Stomach (tissue), 4 donors: ENCODE results near the gene CDH5.

ENCODE experiments used
- CTCF ChIP-seq, 7 experiments: fragments of 450-650 bp in 4 of 7; fragments of 200-600 bp in 3 of 7; sonication (generic) in 3 of 7; IDR thresholded peaks; one replicate each; pipeline ENCODE4 v1.5.1; 2016 to 2019; ENCODE audit warnings: antibody characterized with exemption in 7 of 7, control low read depth in 2 of 7, mild to moderate bottlenecking in 1 of 7
- POLR2AphosphoS5 ChIP-seq, 3 donors: sonication (generic); formaldehyde crosslinking; IDR thresholded peaks; one replicate each; pipeline ENCODE4 v1.6.1; 2016; ENCODE audit warnings: antibody characterized with exemption in 3 of 3

- TF ChIP-seq POLR2AphosphoS5 (IDR thresholded peaks at IDR 0.05), result no peak
- TF ChIP-seq CTCF (IDR thresholded peaks at IDR 0.05), result no peak
Observed at GRCh38 chr16:66372898-66373155, 6.3 kb downstream of the CDH5 start.
